ENCODE data around the gene C12orf75.

Gene C12orf75

DNA sequence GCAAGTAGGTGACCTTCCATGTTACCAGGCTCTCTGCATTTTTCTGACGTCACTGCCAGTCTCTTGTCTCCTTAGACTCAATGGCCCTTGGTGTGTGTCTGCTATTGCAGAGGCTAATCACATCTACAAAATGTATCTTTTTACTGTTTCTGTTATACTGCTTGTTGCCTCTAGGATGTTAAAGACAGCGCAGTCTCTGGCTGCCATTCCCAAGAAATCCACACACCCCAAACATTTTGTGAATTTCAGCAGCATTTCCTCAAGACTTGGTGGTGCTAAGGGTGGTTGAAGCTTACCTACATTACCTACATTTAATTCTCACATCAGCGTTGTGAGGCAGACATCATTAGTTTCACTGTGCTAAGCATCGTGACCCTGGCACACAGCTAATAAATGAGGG is 87.2 kb downstream of the C12orf75 start:
- intact Hi-C loops (cut with DNase I; ENCODE audit: low total_unique reads): loop anchor here (5.0 kb wide), 1 partner anchor 735 kb away; no protein-coding TSS in a partner anchor
- Histone ChIP-seq H3K27ac (no peak overlapping the region), H3K4me1 (peaks cover 0 to 17% (median 8%) of the 10 kb centered on the region in 4 donors), H3K9me3 (no peaks in the 10 kb centered on the region), H3K27me3 (no peaks in the 10 kb centered on the region), H3K36me3 (no peaks in the 10 kb centered on the region), H3K4me3 (no peak overlapping the region)
- TF ChIP-seq, protein P1, sequence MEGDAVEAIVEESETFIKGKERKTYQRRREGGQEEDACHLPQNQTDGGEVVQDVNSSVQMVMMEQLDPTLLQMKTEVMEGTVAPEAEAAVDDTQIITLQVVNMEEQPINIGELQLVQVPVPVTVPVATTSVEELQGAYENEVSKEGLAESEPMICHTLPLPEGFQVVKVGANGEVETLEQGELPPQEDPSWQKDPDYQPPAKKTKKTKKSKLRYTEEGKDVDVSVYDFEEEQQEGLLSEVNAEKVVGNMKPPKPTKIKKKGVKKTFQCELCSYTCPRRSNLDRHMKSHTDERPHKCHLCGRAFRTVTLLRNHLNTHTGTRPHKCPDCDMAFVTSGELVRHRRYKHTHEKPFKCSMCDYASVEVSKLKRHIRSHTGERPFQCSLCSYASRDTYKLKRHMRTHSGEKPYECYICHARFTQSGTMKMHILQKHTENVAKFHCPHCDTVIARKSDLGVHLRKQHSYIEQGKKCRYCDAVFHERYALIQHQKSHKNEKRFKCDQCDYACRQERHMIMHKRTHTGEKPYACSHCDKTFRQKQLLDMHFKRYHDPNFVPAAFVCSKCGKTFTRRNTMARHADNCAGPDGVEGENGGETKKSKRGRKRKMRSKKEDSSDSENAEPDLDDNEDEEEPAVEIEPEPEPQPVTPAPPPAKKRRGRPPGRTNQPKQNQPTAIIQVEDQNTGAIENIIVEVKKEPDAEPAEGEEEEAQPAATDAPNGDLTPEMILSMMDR (IDR thresholded peaks at IDR 0.05): no peak
- DNase-seq: no peak

DNA sequence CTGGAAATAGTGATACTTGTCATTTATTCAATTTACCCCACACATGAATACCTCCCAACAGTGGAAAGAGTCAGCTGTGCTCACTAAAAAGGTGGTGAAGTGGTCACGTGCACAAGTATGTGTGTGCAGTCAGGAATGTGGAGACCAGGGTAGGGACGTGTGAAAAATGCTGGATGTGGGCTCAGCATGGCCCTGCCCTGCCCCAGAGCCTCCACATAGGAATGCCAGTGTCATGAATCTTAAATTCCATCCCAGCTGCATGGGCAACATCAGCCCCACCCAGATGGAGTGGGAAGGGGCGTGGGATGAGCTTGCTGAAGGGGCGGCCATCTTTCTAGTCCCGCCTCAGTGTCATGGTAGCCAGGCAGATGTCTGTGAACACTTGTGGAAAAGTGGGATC is 87.7 kb downstream of the C12orf75 start:
- TF ChIP-seq, protein P1 (IDR thresholded peaks at IDR 0.05): no peak
- no peaks in the 10 kb centered on the region for H3K27me3 ChIP-seq
- peak overlapping the region; percentile 10 to 26 for H3K27ac ChIP-seq
- no peaks in the 10 kb centered on the region for H3K9me3 ChIP-seq
- DNase-seq: no peak
- H3K36me3 ChIP-seq: no peaks in the 10 kb centered on the region
- intact Hi-C loops (cut with DNase I; ENCODE audit: low total_unique reads): loop anchor here (5.0 kb wide), 1 partner anchor 734 kb away; no protein-coding TSS in a partner anchor
- no peak overlapping the region for H3K4me3 ChIP-seq
- peaks cover 0 to 17% (median 8%) of the 10 kb centered on the region in 4 donors for H3K4me1 ChIP-seq

DNA sequence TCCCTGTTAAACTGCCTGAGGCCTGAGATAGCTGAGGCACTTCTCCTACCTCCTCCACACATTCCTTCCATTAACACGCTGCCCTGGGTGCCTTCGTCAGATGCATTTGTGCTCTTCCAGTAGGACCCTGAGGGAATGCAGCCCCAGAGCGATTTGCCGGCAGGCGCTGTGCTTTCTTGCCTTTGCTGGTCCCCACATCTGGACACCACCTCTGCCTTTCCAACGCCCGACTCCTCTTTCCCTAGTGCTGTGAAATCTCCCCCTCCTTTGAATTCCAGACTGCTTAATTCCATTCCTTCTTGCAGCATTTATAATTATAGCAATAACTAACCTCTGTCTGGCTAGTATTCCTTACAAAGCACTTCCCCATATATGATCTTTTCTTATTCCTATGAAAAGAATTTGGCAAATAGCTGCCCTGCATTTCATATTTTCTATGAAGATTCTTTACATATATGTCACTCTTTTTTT is 88.4 kb downstream of the C12orf75 start:
- H3K4me3 ChIP-seq: no peak overlapping the region
- DNase-seq: no peak
- TF ChIP-seq, protein P1 (IDR thresholded peaks at IDR 0.05): no peak
- H3K9me3 ChIP-seq: no peaks in the 10 kb centered on the region
- H3K27me3 ChIP-seq: no peaks in the 10 kb centered on the region
- intact Hi-C loops (cut with DNase I; ENCODE audit: low total_unique reads): loop anchor here (5.0 kb wide), 1 partner anchor 733 kb away; no protein-coding TSS in a partner anchor
- no peaks in the 10 kb centered on the region for H3K36me3 ChIP-seq
- H3K27ac ChIP-seq: peak overlapping the region; percentile 10 to 26
- H3K4me1 ChIP-seq: peaks cover 0 to 17% (median 8%) of the 10 kb centered on the region in 4 donors

DNA sequence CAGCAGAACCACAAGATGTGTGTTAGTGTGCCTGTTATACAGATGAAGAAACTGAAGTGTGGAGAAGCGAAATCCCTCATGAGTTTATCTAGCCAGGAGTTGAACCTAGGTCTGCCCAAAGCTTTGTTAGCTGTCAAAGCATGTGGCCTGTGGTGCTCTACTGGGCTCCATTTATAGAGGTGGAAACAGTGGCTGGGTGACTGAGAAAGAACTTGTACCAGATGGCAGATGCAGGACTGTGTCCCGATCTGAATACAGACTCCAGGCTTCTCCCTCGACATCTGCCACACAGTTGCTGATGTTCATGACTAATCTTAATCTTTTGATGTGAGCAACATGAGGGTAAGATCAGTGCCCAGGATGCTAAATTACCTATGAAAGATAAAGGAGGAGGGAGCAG is 89.1 kb downstream of the C12orf75 start:
- no peak overlapping the region for H3K4me3 ChIP-seq
- intact Hi-C loops (cut with DNase I; ENCODE audit: low total_unique reads): loop anchor here (5.0 kb wide), 3 partner anchors 718 to 803 kb away; partner anchors contain the start of gene NUAK1
- H3K4me1 ChIP-seq: peaks cover 0 to 17% (median 8%) of the 10 kb centered on the region in 4 donors
- TF ChIP-seq, protein P1 (IDR thresholded peaks at IDR 0.05): no peak
- H3K27ac ChIP-seq: peak overlapping the region; percentile 10 to 26
- no peaks in the 10 kb centered on the region for H3K27me3 ChIP-seq
- DNase-seq: no peak
- no peaks in the 10 kb centered on the region for H3K36me3 ChIP-seq
- no peaks in the 10 kb centered on the region for H3K9me3 ChIP-seq

DNA sequence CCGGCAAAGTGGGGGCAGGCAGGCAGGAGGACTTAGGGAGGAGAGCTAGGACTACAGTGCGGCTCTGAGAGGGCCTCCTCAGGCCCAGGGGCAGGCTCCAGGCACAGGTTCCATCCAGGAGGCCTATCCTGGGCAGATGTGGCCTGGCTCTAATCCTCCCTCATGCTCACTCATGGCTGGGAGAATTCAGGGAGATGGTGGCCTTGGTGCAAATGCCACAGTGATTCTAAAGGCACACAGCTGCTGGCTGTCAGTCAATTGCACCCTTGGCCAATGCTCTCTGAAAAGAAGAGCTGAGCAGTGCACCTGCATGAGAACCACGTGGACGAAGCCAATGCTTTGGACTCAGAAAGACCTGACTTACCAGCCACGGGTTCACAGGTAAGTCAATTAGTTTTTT is 89.6 kb downstream of the C12orf75 start:
- H3K36me3 ChIP-seq: no peaks in the 10 kb centered on the region
- no peak for DNase-seq
- H3K9me3 ChIP-seq: no peaks in the 10 kb centered on the region
- H3K27me3 ChIP-seq: no peaks in the 10 kb centered on the region
- intact Hi-C loops (cut with DNase I; ENCODE audit: low total_unique reads): loop anchor here (5.0 kb wide), 2 partner anchors 717 to 802 kb away; partner anchors contain the start of gene NUAK1
- no peak overlapping the region for H3K27ac ChIP-seq
- TF ChIP-seq, protein P1 (IDR thresholded peaks at IDR 0.05): no peak
- H3K4me1 ChIP-seq: peaks cover 0 to 17% (median 8%) of the 10 kb centered on the region in 4 donors
- H3K4me3 ChIP-seq: no peak overlapping the region

Measured in tibial artery (tissue), 4 donors.